Natural killer cell treated with Interleukin-12 subunit alpha and Interleukin-12 subunit beta and Interleukin-15 and Interleukin-18, amount 100 ng/mL, for 72 hours (primary cell): ENCODE results near the gene TRIM65. TPM values are rescaled to one million over a fixed set of nuclear protein-coding genes. Genes with fewer than 3 reads are reported as not detected.
"Not testable (repeated sequence)": the region's sequence is repeated elsewhere in the genome, so short reads cannot be mapped to it uniquely, and the experiment has no call there.

Experiments
- ATAC-seq, 2 donors: fragments of 150-1000 bp; cut with Tn5 transposase in 1 of 2; sonication (Bioruptor Pico), chemical (Tn5 transposase) in 1 of 2; 2 replicates each; pipeline ENCODE4 v1.10.0; 2021
- DNase-seq: peaks from one replicate; pipeline ENCODE4 v3.0.0; 2022; ENCODE audit warnings: low spot score
- H3K27ac Mint-ChIP-seq, 2 donors: 1 replicate in 1 of 2; 2 replicates in 1 of 2; pipeline ENCODE4 v1.8.0; 2022; ENCODE audit warnings: mixed read lengths in 2 of 2, mild to moderate bottlenecking in 1 of 2, moderate library complexity in 1 of 2
- H3K27me3 Mint-ChIP-seq, 2 donors: 1 replicate in 1 of 2; 2 replicates in 1 of 2; pipeline ENCODE4 v1.8.0; 2022; ENCODE audit warnings: mixed read lengths in 2 of 2
- H3K36me3 Mint-ChIP-seq: one replicate; pipeline ENCODE4 v1.8.0; 2022; ENCODE audit warnings: mixed read lengths
- H3K4me1 Mint-ChIP-seq, 2 donors: 1 replicate in 1 of 2; 2 replicates in 1 of 2; pipeline ENCODE4 v1.8.0; 2022; ENCODE audit warnings: low read depth in 2 of 2, mixed read lengths in 2 of 2, mild to moderate bottlenecking in 1 of 2
- H3K4me3 Mint-ChIP-seq: one replicate; pipeline ENCODE4 v1.8.0; 2022; ENCODE audit warnings: mixed read lengths
- H3K9me3 Mint-ChIP-seq: 2 replicates; pipeline ENCODE4 v1.8.0; 2022; ENCODE audit warnings: mixed read lengths
- total RNA-seq, 2 donors: library from RNA; stranded (reverse); gene quantifications; one replicate each; pipeline ENCODE4 v1.2.3, GENCODE V29; 2022

The TRIM65 gene
- total RNA-seq, 2 donors from 2014 or later = 17.2 to 42.1 TPM

GRCh38 chr17:75869282-75870141 lies 27.2 kb downstream of the TRIM65 start:
- Mint-ChIP-seq H3K36me3 (no peaks in the 10 kb centered on the region), H3K27me3 (no peaks in the 10 kb centered on the region), H3K4me3 (no peak overlapping the region), H3K4me1 (peaks cover 9 to 10% of the 10 kb centered on the region in 2 donors), H3K27ac (no peak overlapping the region), H3K9me3 (no peaks in the 10 kb centered on the region)
- DNase-seq = no peak
- no peak for ATAC-seq

- ATAC-seq, H3K36me3 Mint-ChIP-seq, H3K27me3 Mint-ChIP-seq, H3K4me3 Mint-ChIP-seq, DNase-seq, H3K27ac Mint-ChIP-seq, H3K9me3 Mint-ChIP-seq: not testable (repeated sequence)
- peaks cover 14 to 15% of the 10 kb centered on the region in 2 donors for H3K4me1 Mint-ChIP-seq
Observed at GRCh38 chr17:75868730-75869281, 27.9 kb downstream of the TRIM65 start.

- H3K27me3 Mint-ChIP-seq, DNase-seq, H3K9me3 Mint-ChIP-seq, H3K36me3 Mint-ChIP-seq, ATAC-seq: not testable (repeated sequence)
- H3K27ac Mint-ChIP-seq = peak overlapping the region; percentile 59 to 88
- peaks cover 14 to 20% of the 10 kb centered on the region in 2 donors for H3K4me1 Mint-ChIP-seq
- H3K4me3 Mint-ChIP-seq = peak overlapping the region; percentile 40
Observed at GRCh38 chr17:75865404-75866188, 31.2 kb downstream of the TRIM65 start.

GRCh38 chr17:75864887-75865286 lies 31.9 kb downstream of the TRIM65 start:
- Mint-ChIP-seq H3K4me1 (peaks cover 14 to 20% of the 10 kb centered on the region in 2 donors), H3K4me3 (peak overlapping the region; percentile 40), H3K27ac (peak overlapping the region; percentile 59 to 88)
- DNase-seq, H3K9me3 Mint-ChIP-seq, H3K36me3 Mint-ChIP-seq, H3K27me3 Mint-ChIP-seq: not testable (repeated sequence)
- ATAC-seq = peak; percentile 62 to 66

- Mint-ChIP-seq H3K4me1 (peaks cover 14 to 20% of the 10 kb centered on the region in 2 donors), H3K4me3 (peak overlapping the region; percentile 40), H3K27me3 (no peaks in the 10 kb centered on the region), H3K9me3 (no peaks in the 10 kb centered on the region), H3K36me3 (no peaks in the 10 kb centered on the region), H3K27ac (peak overlapping the region; percentile 59 to 88)
- DNase-seq (peak; percentile 73), ATAC-seq (peak; percentile 85 to 91)
Observed at GRCh38 chr17:75864448-75864871, 32.3 kb downstream of the TRIM65 start.

GRCh38 chr17:75861927-75862317 lies 34.8 kb downstream of the TRIM65 start:
- Mint-ChIP-seq H3K27ac (no peak overlapping the region), H3K4me1 (peaks cover 20 to 31% of the 10 kb centered on the region in 2 donors), H3K9me3 (no peaks in the 10 kb centered on the region), H3K4me3 (no peak overlapping the region), H3K27me3 (no peaks in the 10 kb centered on the region), H3K36me3 (no peaks in the 10 kb centered on the region)
- DNase-seq (no peak), ATAC-seq (no peak)

- peaks cover 19 to 27% of the 10 kb centered on the region in 2 donors for H3K4me1 Mint-ChIP-seq
- peak overlapping the region; percentile 68 to 90 for H3K27ac Mint-ChIP-seq
- H3K9me3 Mint-ChIP-seq, H3K4me3 Mint-ChIP-seq, H3K36me3 Mint-ChIP-seq, H3K27me3 Mint-ChIP-seq, DNase-seq, ATAC-seq: not testable (repeated sequence)
Observed at GRCh38 chr17:75859358-75859757, 37.4 kb downstream of the TRIM65 start.

- no peaks in the 10 kb centered on the region for H3K27me3 Mint-ChIP-seq
- DNase-seq (no peak), ATAC-seq (peak in 1 of 2 donors; percentile 37)
- no peak overlapping the region for H3K4me3 Mint-ChIP-seq
- peaks cover 14 to 31% of the 10 kb centered on the region in 2 donors for H3K4me1 Mint-ChIP-seq
- H3K9me3 Mint-ChIP-seq = no peaks in the 10 kb centered on the region
- H3K27ac Mint-ChIP-seq = no peak overlapping the region
- H3K36me3 Mint-ChIP-seq = no peaks in the 10 kb centered on the region
Observed at GRCh38 chr17:75856062-75856756, 40.5 kb downstream of the TRIM65 start.

GRCh38 chr17:75855310-75856061 lies 41.3 kb downstream of the TRIM65 start, which contains the start of gene WBP2:
WBP2 (minus strand) TSS chr17:75855335; CDS start chr17:75855297, 38 bp downstream.
- no peak within 1 kb of the TSS for H3K27ac Mint-ChIP-seq
- ATAC-seq (peak; percentile 94 to 97), DNase-seq (peak; percentile 99)
- no peaks in the 10 kb centered on the region for H3K27me3 Mint-ChIP-seq
- H3K4me3 Mint-ChIP-seq = no peak within 1 kb of the TSS
- H3K4me1 Mint-ChIP-seq = peaks cover 14 to 31% of the 10 kb centered on the region in 2 donors
- no peaks in the 10 kb centered on the region for H3K9me3 Mint-ChIP-seq
- no peaks in the 10 kb centered on the region for H3K36me3 Mint-ChIP-seq

GRCh38 chr17:75854881-75855309 lies 41.9 kb downstream of the TRIM65 start:
- Mint-ChIP-seq H3K27me3 (no peaks in the 10 kb centered on the region), H3K36me3 (no peaks in the 10 kb centered on the region), H3K27ac (no peak overlapping the region), H3K4me3 (no peak overlapping the region), H3K4me1 (peaks cover 14 to 31% of the 10 kb centered on the region in 2 donors), H3K9me3 (no peaks in the 10 kb centered on the region)
- DNase-seq (no peak), ATAC-seq (peak in 1 of 2 donors; percentile 2)

- H3K27me3 Mint-ChIP-seq = no peaks in the 10 kb centered on the region
- ATAC-seq = no peak
Observed at GRCh38 chr17:75854101-75854748, 42.5 kb downstream of the TRIM65 start.

GRCh38 chr17:75853433-75853832 lies 43.3 kb downstream of the TRIM65 start:
- Mint-ChIP-seq H3K27ac (peak overlapping the region in 1 of 2 donors; percentile 54), H3K9me3 (no peaks in the 10 kb centered on the region), H3K4me1 (peaks cover 14 to 21% of the 10 kb centered on the region in 2 donors), H3K4me3 (peak overlapping the region; percentile 61), H3K27me3 (no peaks in the 10 kb centered on the region), H3K36me3 (no peaks in the 10 kb centered on the region)
- no peak for DNase-seq
- no peak for ATAC-seq

More at GRCh38 chr17:75854101-75854748, 42.5 kb downstream of the TRIM65 start:
- Mint-ChIP-seq H3K27ac (no peak overlapping the region), H3K4me3 (no peak overlapping the region), H3K4me1 (peaks cover 14 to 29% of the 10 kb centered on the region in 2 donors), H3K36me3 (no peaks in the 10 kb centered on the region), H3K9me3 (no peaks in the 10 kb centered on the region)
- DNase-seq = no peak
